ENCODE data around the gene ZBTB33. TPM values are rescaled to one million over a fixed set of nuclear protein-coding genes. Genes with fewer than 3 reads are reported as not detected.

The ZBTB33 gene
- total and polyA plus RNA-seq, 2 of the 13 experiments (the other 11 are each of a cell fraction or from before 2014, with no cell fraction given), result 6.5 to 20.2 TPM

GRCh38 chrX:120301497-120301896 lies 50.9 kb downstream of the ZBTB33 start:
- no peak overlapping the region for H3K4me2 ChIP-seq (ENCODE audit: low read depth, low read length)
- H3K27ac ChIP-seq (ENCODE audit: extremely low read length, insufficient read depth, low read length), result no peak overlapping the region
- FAIRE-seq (no peak), ATAC-seq (no peak), DNase-seq (ENCODE audit: low spot score) (no peak)
- in situ Hi-C loops (cut with HindIII; ENCODE audit: extremely low pct_ligation_motif_present, low pct_unique_long_range_greater_than_20kb), result no loop called here
- H3K4me1 ChIP-seq (ENCODE audit: insufficient read depth, low read length), result peaks cover 18% of the 10 kb centered on the region
- H4K20me1 ChIP-seq (ENCODE audit: insufficient read depth, low read length), result no peaks in the 10 kb centered on the region
- 14% methylated on average over 2 of the region's 2 CpGs for WGBS (ENCODE audit: low lambda C conversion rate)
- H3K9ac ChIP-seq (ENCODE audit: insufficient read depth, low read depth, low read length), result no peak overlapping the region
- TF ChIP-seq ZEB1 (IDR thresholded peaks at IDR 0.05; ENCODE audit: insufficient replicate concordance, low read depth), result no peak
- TF ChIP-seq ZNF619 (CRISPR knock-in tag; IDR thresholded peaks at IDR 0.05), result no peak
- TF ChIP-seq ZNF10 (CRISPR knock-in tag; IDR thresholded peaks at IDR 0.05; ENCODE audit: borderline replicate concordance, low read depth), result no peak
- TF ChIP-seq, protein P1, sequence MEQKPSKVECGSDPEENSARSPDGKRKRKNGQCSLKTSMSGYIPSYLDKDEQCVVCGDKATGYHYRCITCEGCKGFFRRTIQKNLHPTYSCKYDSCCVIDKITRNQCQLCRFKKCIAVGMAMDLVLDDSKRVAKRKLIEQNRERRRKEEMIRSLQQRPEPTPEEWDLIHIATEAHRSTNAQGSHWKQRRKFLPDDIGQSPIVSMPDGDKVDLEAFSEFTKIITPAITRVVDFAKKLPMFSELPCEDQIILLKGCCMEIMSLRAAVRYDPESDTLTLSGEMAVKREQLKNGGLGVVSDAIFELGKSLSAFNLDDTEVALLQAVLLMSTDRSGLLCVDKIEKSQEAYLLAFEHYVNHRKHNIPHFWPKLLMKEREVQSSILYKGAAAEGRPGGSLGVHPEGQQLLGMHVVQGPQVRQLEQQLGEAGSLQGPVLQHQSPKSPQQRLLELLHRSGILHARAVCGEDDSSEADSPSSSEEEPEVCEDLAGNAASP (CRISPR knock-in tag; IDR thresholded peaks at IDR 0.05; ENCODE audit: borderline replicate concordance), result no peak
- TF ChIP-seq, protein P2, sequence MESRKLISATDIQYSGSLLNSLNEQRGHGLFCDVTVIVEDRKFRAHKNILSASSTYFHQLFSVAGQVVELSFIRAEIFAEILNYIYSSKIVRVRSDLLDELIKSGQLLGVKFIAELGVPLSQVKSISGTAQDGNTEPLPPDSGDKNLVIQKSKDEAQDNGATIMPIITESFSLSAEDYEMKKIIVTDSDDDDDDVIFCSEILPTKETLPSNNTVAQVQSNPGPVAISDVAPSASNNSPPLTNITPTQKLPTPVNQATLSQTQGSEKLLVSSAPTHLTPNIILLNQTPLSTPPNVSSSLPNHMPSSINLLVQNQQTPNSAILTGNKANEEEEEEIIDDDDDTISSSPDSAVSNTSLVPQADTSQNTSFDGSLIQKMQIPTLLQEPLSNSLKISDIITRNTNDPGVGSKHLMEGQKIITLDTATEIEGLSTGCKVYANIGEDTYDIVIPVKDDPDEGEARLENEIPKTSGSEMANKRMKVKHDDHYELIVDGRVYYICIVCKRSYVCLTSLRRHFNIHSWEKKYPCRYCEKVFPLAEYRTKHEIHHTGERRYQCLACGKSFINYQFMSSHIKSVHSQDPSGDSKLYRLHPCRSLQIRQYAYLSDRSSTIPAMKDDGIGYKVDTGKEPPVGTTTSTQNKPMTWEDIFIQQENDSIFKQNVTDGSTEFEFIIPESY (CRISPR knock-in tag; IDR thresholded peaks at IDR 0.05), result no peak
- TF ChIP-seq ZNF598 (CRISPR knock-in tag; IDR thresholded peaks at IDR 0.05; ENCODE audit: borderline replicate concordance), result no peak
- TF ChIP-seq, protein P3, sequence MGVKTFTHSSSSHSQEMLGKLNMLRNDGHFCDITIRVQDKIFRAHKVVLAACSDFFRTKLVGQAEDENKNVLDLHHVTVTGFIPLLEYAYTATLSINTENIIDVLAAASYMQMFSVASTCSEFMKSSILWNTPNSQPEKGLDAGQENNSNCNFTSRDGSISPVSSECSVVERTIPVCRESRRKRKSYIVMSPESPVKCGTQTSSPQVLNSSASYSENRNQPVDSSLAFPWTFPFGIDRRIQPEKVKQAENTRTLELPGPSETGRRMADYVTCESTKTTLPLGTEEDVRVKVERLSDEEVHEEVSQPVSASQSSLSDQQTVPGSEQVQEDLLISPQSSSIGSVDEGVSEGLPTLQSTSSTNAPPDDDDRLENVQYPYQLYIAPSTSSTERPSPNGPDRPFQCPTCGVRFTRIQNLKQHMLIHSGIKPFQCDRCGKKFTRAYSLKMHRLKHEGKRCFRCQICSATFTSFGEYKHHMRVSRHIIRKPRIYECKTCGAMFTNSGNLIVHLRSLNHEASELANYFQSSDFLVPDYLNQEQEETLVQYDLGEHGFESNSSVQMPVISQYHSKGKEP (CRISPR knock-in tag; IDR thresholded peaks at IDR 0.05), result no peak
- no peak for TF ChIP-seq ZNF883 (CRISPR knock-in tag; IDR thresholded peaks at IDR 0.05; ENCODE audit: not compliant biosample characterization)
- no peak for TF ChIP-seq PHF21A (CRISPR knock-in tag; IDR thresholded peaks at IDR 0.05)
- no peak for TF ChIP-seq HNRNPLL (IDR thresholded peaks at IDR 0.05; ENCODE audit: low read depth, low read length, poor library complexity, severe bottlenecking)
- TF ChIP-seq, protein P4, sequence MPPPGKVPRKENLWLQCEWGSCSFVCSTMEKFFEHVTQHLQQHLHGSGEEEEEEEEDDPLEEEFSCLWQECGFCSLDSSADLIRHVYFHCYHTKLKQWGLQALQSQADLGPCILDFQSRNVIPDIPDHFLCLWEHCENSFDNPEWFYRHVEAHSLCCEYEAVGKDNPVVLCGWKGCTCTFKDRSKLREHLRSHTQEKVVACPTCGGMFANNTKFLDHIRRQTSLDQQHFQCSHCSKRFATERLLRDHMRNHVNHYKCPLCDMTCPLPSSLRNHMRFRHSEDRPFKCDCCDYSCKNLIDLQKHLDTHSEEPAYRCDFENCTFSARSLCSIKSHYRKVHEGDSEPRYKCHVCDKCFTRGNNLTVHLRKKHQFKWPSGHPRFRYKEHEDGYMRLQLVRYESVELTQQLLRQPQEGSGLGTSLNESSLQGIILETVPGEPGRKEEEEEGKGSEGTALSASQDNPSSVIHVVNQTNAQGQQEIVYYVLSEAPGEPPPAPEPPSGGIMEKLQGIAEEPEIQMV (CRISPR knock-in tag; IDR thresholded peaks at IDR 0.05; ENCODE audit: low read depth), result no peak
- TF ChIP-seq SIN3A (IDR thresholded peaks at IDR 0.05; ENCODE audit: borderline replicate concordance, low read depth, low read length), result no peak
- ChIA-PET POLR2A (no interaction called here), CTCF (ENCODE audit: low intra/inter-chr PET ratio, low total read pairs) (no interaction called here)
- no peaks in the 10 kb centered on the region for H3K79me2 ChIP-seq (ENCODE audit: insufficient read depth, low read length)
- H3K27me3 ChIP-seq (ENCODE audit: control insufficient read depth in 1 of 2, insufficient read depth in 2 of 2, low read length in 2 of 2), result no peaks in the 10 kb centered on the region; a peak in 1 of 5 replicates
- H2AFZ ChIP-seq (ENCODE audit: low read length), result no peak overlapping the region
- no peaks in the 10 kb centered on the region for H3K36me3 ChIP-seq (replicated peaks in 1 of 2; ENCODE audit: control insufficient read depth in 1 of 2, insufficient read depth in 2 of 2, low read length in 2 of 2)
- no peak overlapping the region for H3K4me3 ChIP-seq (replicated peaks in 1 of 3; ENCODE audit: insufficient read depth in 1 of 3, low read depth in 2 of 3, low read length in 3 of 3)
- no peaks in the 10 kb centered on the region for H3K9me3 ChIP-seq (ENCODE audit: low read length)
- BruUV-seq (replicated peaks), result no TSS peak
- intact Hi-C loops (cut with micrococcal nuclease; ENCODE audit: unreplicated experiment), result no loop called here

Data from HepG2 (cell line).